HG02852 (cell line): ENCODE data around the gene ZBTB25.
"Not testable (repeated sequence)": the region's sequence is repeated elsewhere in the genome, so short reads cannot be mapped to it uniquely, and the experiment has no call there.

Source experiments
- ATAC-seq: cut with Tn5 transposase; IDR thresholded peaks from one replicate; pipeline ENCODE4 v1.9.1; 2021; ENCODE audit warnings: mild to moderate bottlenecking, moderate library complexity; ENCODE audit not compliant: unreplicated experiment

ZBTB25 gene

GRCh38 chr14:64503434-64504309 is at the start of gene ZBTB25:
Gene ZBTB25, minus strand, starts transcription at chr14:64503838. Its CDS starts 13,305 bp downstream, at chr14:64490533.
- peak; percentile 56 for ATAC-seq

GRCh38 chr14:64550621-64551333 is 47.1 kb upstream of the ZBTB25 start:
- no peak for ATAC-seq

GRCh38 chr14:64549791-64550620 is 46.4 kb upstream of the ZBTB25 start, which contains the start of gene PPP1R36:
Gene PPP1R36, plus strand, starts transcription at chr14:64549961. Its CDS starts 37 bp downstream, at chr14:64549998.
- no peak for ATAC-seq

GRCh38 chr14:64549016-64549415 is 45.4 kb upstream of the ZBTB25 start:
- ATAC-seq = no peak

GRCh38 chr14:64544607-64545312 is 41.1 kb upstream of the ZBTB25 start:
- no peak for ATAC-seq

- no peak for ATAC-seq
Measured at GRCh38 chr14:64542836-64543201, 39.2 kb upstream of the ZBTB25 start.

GRCh38 chr14:64541972-64542835 is 38.6 kb upstream of the ZBTB25 start:
- no peak for ATAC-seq

- no peak for ATAC-seq
Measured at GRCh38 chr14:64541261-64541971, 37.8 kb upstream of the ZBTB25 start.

- ATAC-seq = peak; percentile 96
Measured at GRCh38 chr14:64540208-64541202, 36.9 kb upstream of the ZBTB25 start, which contains the start of gene HSPA2. Gene HSPA2, plus strand, starts transcription at chr14:64540741. Its CDS starts 109 bp downstream, at chr14:64540850.

- no peak for ATAC-seq
Measured at GRCh38 chr14:64536488-64537245, 33.0 kb upstream of the ZBTB25 start.

- no peak for ATAC-seq
Measured at GRCh38 chr14:64531567-64531966, 27.9 kb upstream of the ZBTB25 start.

GRCh38 chr14:64525354-64525753 is 21.7 kb upstream of the ZBTB25 start:
- no peak for ATAC-seq

- no peak for ATAC-seq
Measured at GRCh38 chr14:64522591-64523355, 19.1 kb upstream of the ZBTB25 start.

- ATAC-seq = no peak
Measured at GRCh38 chr14:64520699-64521098, 17.1 kb upstream of the ZBTB25 start.

- no peak for ATAC-seq
Measured at GRCh38 chr14:64518229-64518628, 14.6 kb upstream of the ZBTB25 start.

- ATAC-seq = not testable (repeated sequence)
Measured at GRCh38 chr14:64517667-64518066, 14.0 kb upstream of the ZBTB25 start.
